Activated T-cell treated with anti-CD3 and anti-CD28 coated beads, Interleukin-2, amount 50 U/mL, for 24 hours (primary cell): ENCODE measurements around the gene NXPE4.

Experiments
- DNase-seq: peaks from one replicate; pipeline ENCODE4 v3.0.0-alpha.2; 2020
- H3K27ac Mint-ChIP-seq: 2 replicates; pipeline ENCODE4 v1.8.0; 2020; ENCODE audit warnings: mild to moderate bottlenecking, mixed read lengths
- H3K27me3 Mint-ChIP-seq: 2 replicates; pipeline ENCODE4 v1.8.0; 2020; ENCODE audit warnings: mixed read lengths
- H3K36me3 Mint-ChIP-seq: 2 replicates; pipeline ENCODE4 v1.8.0; 2020; ENCODE audit warnings: low read depth, mixed read lengths
- H3K4me1 Mint-ChIP-seq: 2 replicates; pipeline ENCODE4 v1.8.0; 2020; ENCODE audit warnings: low read depth, mixed read lengths
- H3K4me3 Mint-ChIP-seq: 2 replicates; pipeline ENCODE4 v1.8.0; 2020; ENCODE audit warnings: mild to moderate bottlenecking, moderate library complexity, mixed read lengths
- H3K9me3 Mint-ChIP-seq: 2 replicates; pipeline ENCODE4 v1.8.0; 2020; ENCODE audit warnings: mixed read lengths

NXPE4 gene

GRCh38 chr11:114556135-114556534, 39.5 kb downstream of the NXPE4 start:
- no peak for DNase-seq
- Mint-ChIP-seq H3K9me3 (no peaks in the 10 kb centered on the region), H3K27me3 (no peaks in the 10 kb centered on the region), H3K4me3 (no peak overlapping the region), H3K27ac (no peak overlapping the region), H3K4me1 (no peaks in the 10 kb centered on the region), H3K36me3 (no peaks in the 10 kb centered on the region)

- H3K27me3 Mint-ChIP-seq, result no peaks in the 10 kb centered on the region
- DNase-seq, result no peak
- H3K4me1 Mint-ChIP-seq, result no peaks in the 10 kb centered on the region
- no peak overlapping the region for H3K27ac Mint-ChIP-seq
- H3K36me3 Mint-ChIP-seq, result no peaks in the 10 kb centered on the region
- no peaks in the 10 kb centered on the region for H3K9me3 Mint-ChIP-seq
- H3K4me3 Mint-ChIP-seq, result no peak overlapping the region
These were observed 41.9 kb downstream of the NXPE4 start for GRCh38 chr11:114553642-114554041.

GRCh38 chr11:114551060-114551459, 44.5 kb downstream of the NXPE4 start:
- Mint-ChIP-seq H3K4me1 (no peaks in the 10 kb centered on the region), H3K36me3 (no peaks in the 10 kb centered on the region), H3K9me3 (no peaks in the 10 kb centered on the region), H3K27ac (no peak overlapping the region), H3K27me3 (no peaks in the 10 kb centered on the region), H3K4me3 (no peak overlapping the region)
- no peak for DNase-seq

GRCh38 chr11:114525682-114526081, 69.9 kb downstream of the NXPE4 start:
- Mint-ChIP-seq H3K9me3 (peaks cover 15% of the 10 kb centered on the region), H3K36me3 (no peaks in the 10 kb centered on the region), H3K27me3 (peaks cover 3% of the 10 kb centered on the region), H3K27ac (no peak overlapping the region), H3K4me1 (no peaks in the 10 kb centered on the region), H3K4me3 (no peak overlapping the region)
- DNase-seq, result no peak

- Mint-ChIP-seq H3K4me1 (no peaks in the 10 kb centered on the region), H3K27ac (no peak overlapping the region), H3K27me3 (no peaks in the 10 kb centered on the region), H3K9me3 (peaks cover 12% of the 10 kb centered on the region), H3K36me3 (no peaks in the 10 kb centered on the region), H3K4me3 (no peak overlapping the region)
- no peak for DNase-seq
These were observed 71.5 kb downstream of the NXPE4 start for GRCh38 chr11:114524122-114524521.

GRCh38 chr11:114522818-114523217, 72.8 kb downstream of the NXPE4 start:
- DNase-seq, result no peak
- H3K36me3 Mint-ChIP-seq, result no peaks in the 10 kb centered on the region
- H3K4me1 Mint-ChIP-seq, result no peaks in the 10 kb centered on the region
- peaks cover 12% of the 10 kb centered on the region for H3K9me3 Mint-ChIP-seq
- no peaks in the 10 kb centered on the region for H3K27me3 Mint-ChIP-seq
- H3K4me3 Mint-ChIP-seq, result no peak overlapping the region
- H3K27ac Mint-ChIP-seq, result no peak overlapping the region
